Gastrocnemius medialis (tissue), 4 donors: ENCODE data around the gene PHACTR1. TPM values are rescaled to one million over a fixed set of nuclear protein-coding genes. Genes with fewer than 3 reads are reported as not detected.

Experiments used
- ATAC-seq, 2 donors: fragments of 150-250 bp; one replicate each; pipeline ENCODE4 v1.9.1; 2016
- DNase-seq, 2 donors: peaks; one replicate each; pipeline ENCODE4 v3.0.0-alpha.2; 2019
- H3K27ac ChIP-seq, 4 donors: fragments of 200-600 bp; sonication (generic); 1 replicate in 1 of 4; 2 replicates in 3 of 4; pipeline ENCODE4 v1.5.1; 2016 to 2018; ENCODE audit warnings: mild to moderate bottlenecking in 2 of 4, moderate library complexity in 1 of 4
- H3K27me3 ChIP-seq, 3 donors: fragments of 200-600 bp; sonication (generic) in 2 of 3; 1 replicate in 1 of 3; 2 replicates in 2 of 3; pipeline versions ENCODE4 v1.5.1 to v1.6.0; 2016 to 2019; ENCODE audit warnings: mild to moderate bottlenecking in 1 of 3, moderate library complexity in 1 of 3
- H3K36me3 ChIP-seq, 2 donors: fragments of 200-600 bp; sonication (generic) in 1 of 2; one replicate each; pipeline ENCODE4 v1.5.1; 2017 to 2018
- H3K4me1 ChIP-seq, 2 donors: fragments of 200-600 bp; sonication (generic) in 1 of 2; one replicate each; pipeline ENCODE4 v1.5.1; 2016 to 2017; ENCODE audit warnings: mild to moderate bottlenecking in 2 of 2
- H3K4me3 ChIP-seq, 4 donors: fragments of 200-600 bp; sonication (generic) in 3 of 4; 1 replicate in 1 of 4; 2 replicates in 3 of 4; pipeline ENCODE4 v1.5.1; 2016 to 2019; ENCODE audit warnings: mild to moderate bottlenecking in 2 of 4
- H3K9me3 ChIP-seq, 3 donors: fragments of 200-600 bp; sonication (generic) in 2 of 3; 1 replicate in 1 of 3; 2 replicates in 2 of 3; pipeline ENCODE4 v1.5.1; 2016 to 2019
- POLR2A ChIP-seq, 2 donors: fragments of 450-650 bp; IDR thresholded peaks; one replicate each; pipeline ENCODE4 v1.6.1; 2017; ENCODE audit warnings: antibody characterized with exemption in 2 of 2, mild to moderate bottlenecking in 2 of 2, moderate library complexity in 2 of 2
- in situ Hi-C, 4 donors: fragments of 200-750 bp; cut with MboI; loops; one replicate each; pipeline versions ENCODE4 v1.15.0 to v1.8.0; 2017; ENCODE audit warnings: low sequenced_read_pairs in 4 of 4
- intact Hi-C: fragments of 100-400 bp; cut with DNase I; formaldehyde crosslinking; loops from one replicate; pipeline ENCODE4 v1.15.1; 2023; ENCODE audit warnings: low total_unique reads
- total RNA-seq, 4 donors: library from RNA; depleted of rRNA; stranded (reverse); fragments of >200 nt; gene quantifications; one replicate each; pipeline versions ENCODE4 v1.1.0 to v1.2.3, GENCODE V29; 2016
- TF ChIP-seq, protein P1 (sequence below), 5 experiments: fragments of 450-650 bp in 3 of 5; fragments of 200-600 bp in 2 of 5; sonication (generic) in 2 of 5; IDR thresholded peaks in 4 of 5; conservative IDR thresholded peaks in 1 of 5; 1 replicate in 4 of 5; 2 replicates in 1 of 5; pipeline ENCODE4 v1.5.1; 2016 to 2019; ENCODE audit warnings: antibody characterized with exemption in 5 of 5, mild to moderate bottlenecking in 3 of 5, moderate library complexity in 3 of 5

PHACTR1 gene
- total RNA-seq, 4 donors from 2014 or later = 0.07 to 0.82 (median 0.21) TPM

DNA sequence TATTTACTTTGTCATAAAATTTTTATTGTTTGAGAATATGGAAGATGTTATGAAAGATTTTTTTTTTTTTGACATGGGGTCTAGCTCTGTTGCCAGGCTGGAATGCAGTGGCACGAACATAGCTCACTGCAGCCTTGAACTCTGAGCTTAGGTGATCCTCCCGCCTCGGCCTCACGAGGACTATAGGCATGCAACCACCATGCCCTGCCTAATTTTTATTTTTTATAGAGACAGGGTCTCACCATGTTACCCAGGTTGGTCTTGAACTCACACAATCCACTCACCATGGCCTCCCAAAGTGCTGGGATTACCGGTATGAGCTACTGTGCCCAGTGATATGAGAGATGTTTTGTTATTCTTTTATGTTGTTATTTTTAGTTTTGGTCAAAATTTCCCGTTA, 316.0 kb downstream of the PHACTR1 start:
- no peak for DNase-seq
- Histone ChIP-seq H3K27me3 (no peaks in the 10 kb centered on the region), H3K9me3 (no peaks in the 10 kb centered on the region), H3K4me1 (no peaks in the 10 kb centered on the region), H3K27ac (no peak overlapping the region), H3K4me3 (no peak overlapping the region), H3K36me3 (no peaks in the 10 kb centered on the region)
- ATAC-seq = no peak
- TF ChIP-seq, protein P1, sequence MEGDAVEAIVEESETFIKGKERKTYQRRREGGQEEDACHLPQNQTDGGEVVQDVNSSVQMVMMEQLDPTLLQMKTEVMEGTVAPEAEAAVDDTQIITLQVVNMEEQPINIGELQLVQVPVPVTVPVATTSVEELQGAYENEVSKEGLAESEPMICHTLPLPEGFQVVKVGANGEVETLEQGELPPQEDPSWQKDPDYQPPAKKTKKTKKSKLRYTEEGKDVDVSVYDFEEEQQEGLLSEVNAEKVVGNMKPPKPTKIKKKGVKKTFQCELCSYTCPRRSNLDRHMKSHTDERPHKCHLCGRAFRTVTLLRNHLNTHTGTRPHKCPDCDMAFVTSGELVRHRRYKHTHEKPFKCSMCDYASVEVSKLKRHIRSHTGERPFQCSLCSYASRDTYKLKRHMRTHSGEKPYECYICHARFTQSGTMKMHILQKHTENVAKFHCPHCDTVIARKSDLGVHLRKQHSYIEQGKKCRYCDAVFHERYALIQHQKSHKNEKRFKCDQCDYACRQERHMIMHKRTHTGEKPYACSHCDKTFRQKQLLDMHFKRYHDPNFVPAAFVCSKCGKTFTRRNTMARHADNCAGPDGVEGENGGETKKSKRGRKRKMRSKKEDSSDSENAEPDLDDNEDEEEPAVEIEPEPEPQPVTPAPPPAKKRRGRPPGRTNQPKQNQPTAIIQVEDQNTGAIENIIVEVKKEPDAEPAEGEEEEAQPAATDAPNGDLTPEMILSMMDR (IDR thresholded peaks at IDR 0.05 in 4 of 5, conservative IDR thresholded peaks at IDR 0.05 in 1 of 5) = no peak
- TF ChIP-seq POLR2A (IDR thresholded peaks at IDR 0.05) = no peak
- in situ Hi-C loops (no loop called here), intact Hi-C loops (no loop called here)

DNA sequence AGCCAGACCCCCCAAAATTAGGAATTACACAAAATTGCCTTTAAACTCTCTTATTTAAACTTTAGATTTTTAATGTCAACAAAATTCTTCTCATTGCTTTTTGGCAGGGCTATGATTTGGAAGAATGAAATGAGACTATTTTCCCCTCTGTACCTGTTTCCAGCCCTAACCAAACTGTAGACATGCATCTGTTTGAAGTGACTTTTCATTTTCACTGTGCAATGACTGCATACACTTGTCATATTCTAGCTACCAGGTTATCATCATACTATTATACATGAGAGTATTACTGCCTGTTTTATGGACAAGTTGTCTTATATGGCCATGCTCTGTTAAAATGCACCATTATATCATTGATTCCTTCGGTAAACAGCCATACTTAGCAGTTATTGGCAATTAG, 316.6 kb downstream of the PHACTR1 start:
- no peak overlapping the region for H3K27ac ChIP-seq
- TF ChIP-seq POLR2A (IDR thresholded peaks at IDR 0.05) = no peak
- TF ChIP-seq, protein P1 (IDR thresholded peaks at IDR 0.05 in 4 of 5, conservative IDR thresholded peaks at IDR 0.05 in 1 of 5) = no peak
- DNase-seq (no peak), ATAC-seq (no peak)
- in situ Hi-C loops (no loop called here), intact Hi-C loops (no loop called here)
- no peaks in the 10 kb centered on the region for H3K27me3 ChIP-seq
- no peaks in the 10 kb centered on the region for H3K9me3 ChIP-seq
- H3K4me3 ChIP-seq = no peak overlapping the region
- no peaks in the 10 kb centered on the region for H3K4me1 ChIP-seq
- no peaks in the 10 kb centered on the region for H3K36me3 ChIP-seq

DNA sequence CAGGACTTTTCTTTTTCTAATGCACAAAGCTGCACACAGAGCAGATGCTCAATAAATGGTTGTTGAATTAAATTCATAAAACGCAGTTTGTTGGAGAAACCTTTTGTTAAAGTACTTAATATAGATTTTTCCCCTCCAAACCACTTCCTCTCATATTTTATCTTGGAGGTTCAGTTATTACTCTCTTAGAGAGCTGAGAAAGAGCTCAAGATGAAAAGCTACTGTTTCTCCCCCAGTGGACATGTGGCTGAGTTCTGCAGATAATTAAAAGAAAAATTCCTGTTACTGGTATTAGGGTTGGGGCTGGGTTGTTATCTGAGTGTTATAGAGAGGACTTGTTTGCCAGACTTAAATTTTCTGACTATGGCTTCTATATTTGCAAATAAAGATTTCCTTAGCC, 317.7 kb downstream of the PHACTR1 start:
- TF ChIP-seq, protein P1 (IDR thresholded peaks at IDR 0.05 in 4 of 5, conservative IDR thresholded peaks at IDR 0.05 in 1 of 5) = no peak
- TF ChIP-seq POLR2A (IDR thresholded peaks at IDR 0.05) = no peak
- DNase-seq (no peak), ATAC-seq (no peak)
- in situ Hi-C loops = no loop called here
- no peaks in the 10 kb centered on the region for H3K4me1 ChIP-seq
- intact Hi-C loops = no loop called here
- no peak overlapping the region for H3K4me3 ChIP-seq
- H3K27me3 ChIP-seq = no peaks in the 10 kb centered on the region
- H3K36me3 ChIP-seq = no peaks in the 10 kb centered on the region
- no peak overlapping the region for H3K27ac ChIP-seq
- H3K9me3 ChIP-seq = no peaks in the 10 kb centered on the region

DNA sequence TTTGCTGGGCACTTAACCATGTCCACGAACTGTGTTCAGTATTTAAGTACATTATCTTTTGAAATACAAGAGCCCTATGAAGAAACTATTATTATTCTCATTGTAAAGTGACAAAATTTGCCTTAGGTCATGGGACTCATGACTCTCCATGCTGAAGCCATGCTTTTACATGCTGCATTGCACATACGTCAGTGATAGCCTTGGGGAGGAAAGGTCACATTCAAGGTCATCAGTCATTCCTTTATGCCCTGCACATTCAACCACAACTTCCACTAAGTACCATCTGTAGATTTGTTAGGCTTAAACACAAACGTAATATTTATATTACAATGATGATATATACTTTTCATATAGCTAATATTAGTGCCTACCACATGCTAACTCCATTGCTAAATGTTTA, 319.0 kb downstream of the PHACTR1 start:
- Histone ChIP-seq H3K27me3 (no peaks in the 10 kb centered on the region), H3K4me3 (no peak overlapping the region), H3K36me3 (no peaks in the 10 kb centered on the region), H3K9me3 (no peaks in the 10 kb centered on the region), H3K27ac (no peak overlapping the region), H3K4me1 (no peaks in the 10 kb centered on the region)
- in situ Hi-C loops = no loop called here
- ATAC-seq (no peak), DNase-seq (no peak)
- no peak for TF ChIP-seq POLR2A (IDR thresholded peaks at IDR 0.05)
- TF ChIP-seq, protein P1 (IDR thresholded peaks at IDR 0.05 in 4 of 5, conservative IDR thresholded peaks at IDR 0.05 in 1 of 5) = no peak
- intact Hi-C loops = no loop called here

DNA sequence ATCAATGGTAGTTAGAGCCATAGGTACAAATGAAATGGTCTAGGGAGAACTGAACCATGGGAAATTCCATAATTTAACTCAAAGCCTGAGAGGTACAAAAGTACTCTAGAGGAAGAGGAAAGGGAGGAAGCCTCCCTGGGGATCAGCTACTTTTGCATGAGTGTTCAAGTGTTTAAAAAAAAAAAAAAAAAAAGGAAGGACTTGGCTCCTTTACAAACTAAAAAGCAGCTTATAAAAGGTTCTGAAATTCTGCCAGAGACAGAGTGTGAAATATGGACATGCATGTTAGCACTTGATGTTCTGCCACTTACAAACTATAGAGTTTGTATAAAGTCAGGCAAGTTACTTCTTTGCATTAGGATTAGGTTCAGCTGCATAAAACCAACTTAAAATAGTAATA, 321.7 kb downstream of the PHACTR1 start:
- no peaks in the 10 kb centered on the region for H3K36me3 ChIP-seq
- H3K9me3 ChIP-seq = no peaks in the 10 kb centered on the region
- DNase-seq (no peak), ATAC-seq (peak in 1 of 2 donors; percentile 52)
- peak overlapping the region in 2 of 4 donors; percentile 37 to 56 for H3K27ac ChIP-seq
- TF ChIP-seq, protein P1 (IDR thresholded peaks at IDR 0.05 in 4 of 5, conservative IDR thresholded peaks at IDR 0.05 in 1 of 5) = no peak
- no peak for TF ChIP-seq POLR2A (IDR thresholded peaks at IDR 0.05)
- no peak overlapping the region for H3K4me3 ChIP-seq
- no peaks in the 10 kb centered on the region for H3K4me1 ChIP-seq
- in situ Hi-C loops (no loop called here), intact Hi-C loops (no loop called here)
- no peaks in the 10 kb centered on the region for H3K27me3 ChIP-seq
